Measurements from ENCODE around the gene ETV3L.

Gene ETV3L

DNA sequence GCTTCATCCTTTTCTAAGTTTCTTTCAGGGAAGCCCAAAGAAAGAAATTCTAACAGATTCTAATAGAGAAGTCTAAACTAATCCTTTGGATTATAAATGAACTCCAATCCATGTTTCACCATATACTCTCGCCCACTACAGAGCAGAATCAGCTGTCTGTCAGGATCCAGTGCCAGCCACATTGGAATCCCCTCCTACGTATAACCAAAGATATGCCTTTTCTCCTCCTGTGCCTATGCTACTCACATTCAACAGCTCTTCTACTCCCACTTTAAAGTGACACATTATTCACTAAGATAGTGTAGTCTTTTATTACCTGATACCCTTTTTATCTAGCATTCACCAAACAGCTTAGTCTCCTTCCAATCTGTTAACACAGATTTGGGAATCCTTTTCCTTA lies 35.5 kb upstream of the ETV3L start:
- TF ChIP-seq, protein P1, sequence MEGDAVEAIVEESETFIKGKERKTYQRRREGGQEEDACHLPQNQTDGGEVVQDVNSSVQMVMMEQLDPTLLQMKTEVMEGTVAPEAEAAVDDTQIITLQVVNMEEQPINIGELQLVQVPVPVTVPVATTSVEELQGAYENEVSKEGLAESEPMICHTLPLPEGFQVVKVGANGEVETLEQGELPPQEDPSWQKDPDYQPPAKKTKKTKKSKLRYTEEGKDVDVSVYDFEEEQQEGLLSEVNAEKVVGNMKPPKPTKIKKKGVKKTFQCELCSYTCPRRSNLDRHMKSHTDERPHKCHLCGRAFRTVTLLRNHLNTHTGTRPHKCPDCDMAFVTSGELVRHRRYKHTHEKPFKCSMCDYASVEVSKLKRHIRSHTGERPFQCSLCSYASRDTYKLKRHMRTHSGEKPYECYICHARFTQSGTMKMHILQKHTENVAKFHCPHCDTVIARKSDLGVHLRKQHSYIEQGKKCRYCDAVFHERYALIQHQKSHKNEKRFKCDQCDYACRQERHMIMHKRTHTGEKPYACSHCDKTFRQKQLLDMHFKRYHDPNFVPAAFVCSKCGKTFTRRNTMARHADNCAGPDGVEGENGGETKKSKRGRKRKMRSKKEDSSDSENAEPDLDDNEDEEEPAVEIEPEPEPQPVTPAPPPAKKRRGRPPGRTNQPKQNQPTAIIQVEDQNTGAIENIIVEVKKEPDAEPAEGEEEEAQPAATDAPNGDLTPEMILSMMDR (IDR thresholded peaks at IDR 0.05; ENCODE audit: low read depth, low read length), result no peak
- Histone ChIP-seq H3K36me3 (peaks cover 61% of the 10 kb centered on the region), H3K27me3 (ENCODE audit: insufficient read depth, low read depth, severe bottlenecking) (no peaks in the 10 kb centered on the region), H3K9me3 (ENCODE audit: severe bottlenecking) (no peaks in the 10 kb centered on the region), H3K27ac (no peak overlapping the region), H3K4me3 (ENCODE audit: low read depth, low read length) (no peak overlapping the region)
- no peak for DNase-seq

DNA sequence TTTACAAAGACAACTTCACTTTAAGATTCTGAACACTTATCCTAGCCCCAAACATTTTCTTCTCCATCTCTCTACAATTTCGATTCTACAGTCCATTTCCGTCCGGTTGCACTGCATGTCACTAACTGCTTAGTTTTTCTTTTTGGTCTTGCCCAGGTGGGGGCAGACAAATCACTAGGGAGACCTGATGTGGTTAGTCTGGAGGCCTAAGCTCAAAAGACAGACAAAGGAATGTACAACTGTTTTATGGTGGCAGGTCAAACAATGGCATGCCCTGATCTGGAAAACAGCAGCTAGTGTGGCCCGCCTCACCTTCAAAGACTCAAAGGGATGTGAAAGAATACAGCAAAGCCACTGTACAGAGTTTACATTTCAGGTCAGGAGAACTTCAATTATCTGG lies 34.8 kb upstream of the ETV3L start:
- H3K36me3 ChIP-seq, result peaks cover 61% of the 10 kb centered on the region

DNA sequence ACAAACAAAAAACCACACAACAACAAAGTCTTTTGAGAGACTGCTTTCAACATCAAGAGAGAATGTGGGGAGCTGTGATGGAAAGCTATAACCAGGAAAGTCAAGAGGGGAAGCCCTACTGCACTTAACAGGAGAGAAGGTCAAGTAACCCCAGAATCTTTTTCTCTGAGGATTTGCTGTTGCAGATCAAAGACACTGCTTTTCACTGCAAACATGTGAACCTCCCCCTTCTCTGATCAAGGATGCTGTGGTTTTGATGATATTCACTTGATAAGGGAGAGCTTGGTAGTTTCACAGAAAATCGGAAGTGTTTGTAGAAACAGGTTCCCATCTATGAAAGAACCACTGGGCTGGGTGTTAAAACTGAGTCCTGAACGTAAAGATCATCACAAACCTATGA lies 33.8 kb upstream of the ETV3L start:
- TF ChIP-seq, protein P1 (IDR thresholded peaks at IDR 0.05; ENCODE audit: low read depth, low read length), result no peak

More for the DNA sequence above, 34.8 kb upstream of the ETV3L start:
- no peak overlapping the region for H3K27ac ChIP-seq
- TF ChIP-seq, protein P1 (IDR thresholded peaks at IDR 0.05; ENCODE audit: low read depth, low read length), result no peak
- no peak overlapping the region for H3K4me3 ChIP-seq (ENCODE audit: low read depth, low read length)
- H3K9me3 ChIP-seq (ENCODE audit: severe bottlenecking), result no peaks in the 10 kb centered on the region
- H3K27me3 ChIP-seq (ENCODE audit: insufficient read depth, low read depth, severe bottlenecking), result no peaks in the 10 kb centered on the region
- no peak for DNase-seq

DNA sequence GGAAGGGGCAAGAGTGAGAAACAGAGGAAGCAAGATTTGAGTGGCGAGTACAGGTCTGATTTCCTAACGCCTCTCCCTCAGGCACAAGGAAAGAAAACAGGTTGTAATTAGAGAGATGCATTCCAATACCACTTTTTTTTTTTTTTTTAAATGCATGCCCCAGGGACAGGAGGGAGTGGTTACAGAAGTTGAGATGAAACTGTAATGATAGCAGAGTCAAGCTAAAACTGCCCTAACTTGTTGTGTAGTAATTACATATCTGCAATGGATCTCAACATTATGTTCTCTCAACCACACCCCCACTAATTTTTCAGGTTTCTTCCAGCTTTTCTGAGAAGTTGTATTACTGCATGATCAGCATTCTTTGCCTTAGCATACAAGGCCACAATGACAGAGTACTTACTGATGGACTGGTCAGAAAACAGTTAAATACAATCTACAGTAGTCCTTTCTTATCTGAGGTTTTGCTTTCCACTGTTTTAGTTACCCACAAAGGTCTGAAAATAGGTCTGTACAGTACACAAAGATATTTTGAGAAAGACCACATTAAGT lies 33.1 kb upstream of the ETV3L start:
- H3K9me3 ChIP-seq (ENCODE audit: severe bottlenecking), result no peaks in the 10 kb centered on the region
- no peak for DNase-seq
- H3K27ac ChIP-seq, result no peak overlapping the region
- TF ChIP-seq, protein P1 (IDR thresholded peaks at IDR 0.05; ENCODE audit: low read depth, low read length), result no peak
- no peaks in the 10 kb centered on the region for H3K27me3 ChIP-seq (ENCODE audit: insufficient read depth, low read depth, severe bottlenecking)
- peaks cover 66% of the 10 kb centered on the region for H3K36me3 ChIP-seq
- no peak overlapping the region for H3K4me3 ChIP-seq (ENCODE audit: low read depth, low read length)

More for the DNA sequence above, 33.8 kb upstream of the ETV3L start:
- Histone ChIP-seq H3K36me3 (peaks cover 66% of the 10 kb centered on the region), H3K27ac (no peak overlapping the region), H3K9me3 (ENCODE audit: severe bottlenecking) (no peaks in the 10 kb centered on the region), H3K27me3 (ENCODE audit: insufficient read depth, low read depth, severe bottlenecking) (no peaks in the 10 kb centered on the region), H3K4me3 (ENCODE audit: low read depth, low read length) (no peak overlapping the region)
- DNase-seq, result no peak

DNA sequence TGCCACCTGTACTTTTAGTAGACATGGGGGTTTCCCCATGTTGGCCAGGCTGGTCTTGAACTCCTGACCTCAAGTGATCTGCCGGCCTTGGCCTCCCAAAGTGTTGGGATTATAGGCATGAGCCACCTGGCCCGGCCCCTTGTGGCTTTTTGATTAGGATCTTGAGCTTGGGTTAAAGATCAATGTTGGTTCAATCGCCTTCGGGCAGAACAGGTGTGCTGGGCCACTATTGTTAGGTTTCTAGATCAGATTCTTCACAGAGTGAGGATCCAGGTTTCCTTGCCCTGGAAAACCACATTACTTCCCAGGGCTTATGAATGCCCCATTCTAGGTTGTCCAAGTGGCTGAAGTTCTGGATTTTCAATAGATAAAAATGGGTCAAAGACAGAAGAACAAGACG lies 32.5 kb upstream of the ETV3L start:
- H3K27ac ChIP-seq, result no peak overlapping the region
- H3K36me3 ChIP-seq, result peaks cover 66% of the 10 kb centered on the region

More for the DNA sequence above, 32.5 kb upstream of the ETV3L start:
- no peak for DNase-seq
- Histone ChIP-seq H3K27me3 (ENCODE audit: insufficient read depth, low read depth, severe bottlenecking) (no peaks in the 10 kb centered on the region), H3K4me3 (ENCODE audit: low read depth, low read length) (no peak overlapping the region), H3K9me3 (ENCODE audit: severe bottlenecking) (no peaks in the 10 kb centered on the region)
- TF ChIP-seq, protein P1 (IDR thresholded peaks at IDR 0.05; ENCODE audit: low read depth, low read length), result no peak
